Stomach (tissue), 9 donors: ENCODE measurements around the gene LRTM2. TPM values are rescaled to one million over a fixed set of nuclear protein-coding genes. Genes with fewer than 3 reads are reported as not detected.
A peak's percentile ranks its signal among the peaks of the same experiment; 100 is the strongest.

Experiments used
- DNase-seq, 2 donors: peaks; one replicate each; pipeline versions ENCODE4 v3.0.0 to v3.0.0-alpha.2; 2013 to 2019
- H3K27ac ChIP-seq, 5 donors: fragments of 200-600 bp in 4 of 5; sonication (generic) in 4 of 5; one replicate each; pipeline ENCODE4 v1.5.1; 2013 to 2019; ENCODE audit warnings: mild to moderate bottlenecking in 1 of 5, moderate library complexity in 1 of 5
- H3K27me3 ChIP-seq, 3 donors: fragments of 200-600 bp; sonication (generic); one replicate each; pipeline ENCODE4 v1.5.1; 2017 to 2019; ENCODE audit warnings: mixed run types in 1 of 3
- H3K36me3 ChIP-seq, 4 donors: fragments of 200-600 bp; sonication (generic); 1 replicate in 3 of 4; 2 replicates in 1 of 4; pipeline ENCODE4 v1.5.1; 2016 to 2019
- H3K4me1 ChIP-seq, 4 donors: fragments of 200-600 bp; sonication (generic); one replicate each; pipeline ENCODE4 v1.5.1; 2016 to 2019
- H3K4me3 ChIP-seq, 4 donors: fragments of 200-600 bp; sonication (generic) in 3 of 4; one replicate each; pipeline ENCODE4 v1.5.1; 2016 to 2019; ENCODE audit warnings: mild to moderate bottlenecking in 1 of 4
- H3K9me3 ChIP-seq, 4 donors: fragments of 200-600 bp; sonication (generic); one replicate each; pipeline ENCODE4 v1.5.1; 2016 to 2019
- CTCF ChIP-seq, 7 experiments: fragments of 450-650 bp in 4 of 7; fragments of 200-600 bp in 3 of 7; sonication (generic) in 3 of 7; IDR thresholded peaks; one replicate each; pipeline ENCODE4 v1.5.1; 2016 to 2019; ENCODE audit warnings: antibody characterized with exemption in 7 of 7, control low read depth in 2 of 7, mild to moderate bottlenecking in 1 of 7
- EP300 ChIP-seq: sonication (generic); formaldehyde crosslinking; IDR thresholded peaks from one replicate; pipeline ENCODE4 v1.6.1; 2017; ENCODE audit warnings: antibody characterized with exemption
- POLR2A ChIP-seq, 4 donors: fragments of 450-650 bp; IDR thresholded peaks; one replicate each; pipeline ENCODE4 v1.6.1; 2016; ENCODE audit warnings: antibody characterized with exemption in 4 of 4, control low read depth in 2 of 4, mild to moderate bottlenecking in 1 of 4, moderate library complexity in 1 of 4
- POLR2AphosphoS5 ChIP-seq, 3 donors: sonication (generic); formaldehyde crosslinking; IDR thresholded peaks; one replicate each; pipeline ENCODE4 v1.6.1; 2016; ENCODE audit warnings: antibody characterized with exemption in 3 of 3
- WGBS, 5 donors: extraction: QIAGEN DNeasy Blood & Tissue Kit in 3 of 5; methylation state at CpG; one replicate each; pipeline versions ENCODE4 v1.1.5 to v1.1.7; 2013 to 2018; 5-methylcytosine and 5-hydroxymethylcytosine counted together
- intact Hi-C: fragments of 100-400 bp; cut with DNase I; formaldehyde crosslinking; loops from one replicate; pipeline ENCODE4 v1.15.1; 2023; ENCODE audit warnings: low total_unique reads
- polyA plus RNA-seq, 3 donors: library from polyadenylated mRNA; stranded (reverse); fragments of 200-250 nt; gene quantifications; one replicate each; pipeline ENCODE4 v1.2.3, GENCODE V29; 2013
- total RNA-seq, 5 donors: library from RNA; depleted of rRNA; stranded (reverse); fragments of >200 nt; gene quantifications; one replicate each; pipeline versions ENCODE4 v1.1.0 to v1.2.3, GENCODE V29; 2014 to 2016
- donor health status: healthy with polysubstance abuse.
- donor health status: Bipolar disorder and iron deficiency.
- donor health status: healthy.

The LRTM2 gene
- total and polyA plus RNA-seq, 8 donors: 0.03 TPM; not detected in 7

- no peak for DNase-seq
- intact Hi-C loops: loop anchor here (5.0 to 10.0 kb wide), 2 partner anchors 139 to 236 kb away; no protein-coding TSS in a partner anchor
- Histone ChIP-seq H3K4me1 (peaks cover 16 to 31% (median 28%) of the 10 kb centered on the region in 4 donors), H3K27me3 (no peaks in the 10 kb centered on the region), H3K36me3 (no peaks in the 10 kb centered on the region), H3K27ac (no peak overlapping the region), H3K4me3 (no peak overlapping the region), H3K9me3 (no peaks in the 10 kb centered on the region)
- WGBS, 5 donors: 81 to 90% (median 87%) methylated on average over 6 of the region's 6 CpGs
- TF ChIP-seq POLR2AphosphoS5 (IDR thresholded peaks at IDR 0.05) (no peak), EP300 (no peak), CTCF (IDR thresholded peaks at IDR 0.05) (no peak)
Observed at GRCh38 chr12:1798641-1799020, 21.7 kb upstream of the LRTM2 start.

GRCh38 chr12:1799051-1799881 lies 21.1 kb upstream of the LRTM2 start:
- H3K4me1 ChIP-seq: peaks cover 16 to 31% (median 28%) of the 10 kb centered on the region in 4 donors
- TF ChIP-seq POLR2AphosphoS5 (IDR thresholded peaks at IDR 0.05) (no peak), POLR2A (IDR thresholded peaks at IDR 0.05) (no peak), EP300 (no peak), CTCF (IDR thresholded peaks at IDR 0.05) (no peak)
- H3K27ac ChIP-seq: no peak overlapping the region
- no peak for DNase-seq
- H3K4me3 ChIP-seq: no peak overlapping the region
- 87 to 95% (median 89%) methylated on average over 11 to 21 of the region's 21 CpGs for WGBS, 5 donors
- H3K9me3 ChIP-seq: no peaks in the 10 kb centered on the region
- no peaks in the 10 kb centered on the region for H3K27me3 ChIP-seq
- intact Hi-C loops: loop anchor here (5.0 to 10.0 kb wide), 2 partner anchors 138 to 236 kb away; no protein-coding TSS in a partner anchor
- no peaks in the 10 kb centered on the region for H3K36me3 ChIP-seq

GRCh38 chr12:1799882-1800400 lies 20.4 kb upstream of the LRTM2 start:
- peaks cover 16 to 28% (median 27%) of the 10 kb centered on the region in 4 donors for H3K4me1 ChIP-seq
- no peak overlapping the region for H3K4me3 ChIP-seq
- TF ChIP-seq POLR2AphosphoS5 (IDR thresholded peaks at IDR 0.05) (no peak), POLR2A (IDR thresholded peaks at IDR 0.05) (no peak), EP300 (no peak), CTCF (IDR thresholded peaks at IDR 0.05) (no peak)
- H3K36me3 ChIP-seq: no peaks in the 10 kb centered on the region
- H3K9me3 ChIP-seq: no peaks in the 10 kb centered on the region
- WGBS, 5 donors: 72 to 89% (median 84%) methylated on average over 7 to 12 of the region's 12 CpGs
- no peaks in the 10 kb centered on the region for H3K27me3 ChIP-seq
- DNase-seq: no peak
- intact Hi-C loops: loop anchor here (5.0 to 10.0 kb wide), 2 partner anchors 137 to 235 kb away; no protein-coding TSS in a partner anchor
- no peak overlapping the region for H3K27ac ChIP-seq

- no peaks in the 10 kb centered on the region for H3K9me3 ChIP-seq
- H3K4me1 ChIP-seq: peaks cover 10 to 21% (median 20%) of the 10 kb centered on the region in 4 donors
- peak in 3 of 7 experiments; percentile 39 to 51 (median 48) for TF ChIP-seq CTCF (IDR thresholded peaks at IDR 0.05)
- no peak for TF ChIP-seq POLR2A (IDR thresholded peaks at IDR 0.05)
- no peak for TF ChIP-seq EP300
- no peaks in the 10 kb centered on the region for H3K27me3 ChIP-seq
- intact Hi-C loops: no loop called here
- WGBS, 5 donors: 64 to 85% (median 68%) methylated on average over 11 to 14 of the region's 14 CpGs
- H3K4me3 ChIP-seq: no peak overlapping the region
- peak in 1 of 2 donors; percentile 52 for DNase-seq
- no peaks in the 10 kb centered on the region for H3K36me3 ChIP-seq
- no peak overlapping the region for H3K27ac ChIP-seq
Observed at GRCh38 chr12:1800401-1801302, 19.7 kb upstream of the LRTM2 start.
